ENCODE results near the gene PHTF1.
A peak's percentile ranks its signal among the peaks of the same experiment; 100 is the strongest.

Gene PHTF1

DNA sequence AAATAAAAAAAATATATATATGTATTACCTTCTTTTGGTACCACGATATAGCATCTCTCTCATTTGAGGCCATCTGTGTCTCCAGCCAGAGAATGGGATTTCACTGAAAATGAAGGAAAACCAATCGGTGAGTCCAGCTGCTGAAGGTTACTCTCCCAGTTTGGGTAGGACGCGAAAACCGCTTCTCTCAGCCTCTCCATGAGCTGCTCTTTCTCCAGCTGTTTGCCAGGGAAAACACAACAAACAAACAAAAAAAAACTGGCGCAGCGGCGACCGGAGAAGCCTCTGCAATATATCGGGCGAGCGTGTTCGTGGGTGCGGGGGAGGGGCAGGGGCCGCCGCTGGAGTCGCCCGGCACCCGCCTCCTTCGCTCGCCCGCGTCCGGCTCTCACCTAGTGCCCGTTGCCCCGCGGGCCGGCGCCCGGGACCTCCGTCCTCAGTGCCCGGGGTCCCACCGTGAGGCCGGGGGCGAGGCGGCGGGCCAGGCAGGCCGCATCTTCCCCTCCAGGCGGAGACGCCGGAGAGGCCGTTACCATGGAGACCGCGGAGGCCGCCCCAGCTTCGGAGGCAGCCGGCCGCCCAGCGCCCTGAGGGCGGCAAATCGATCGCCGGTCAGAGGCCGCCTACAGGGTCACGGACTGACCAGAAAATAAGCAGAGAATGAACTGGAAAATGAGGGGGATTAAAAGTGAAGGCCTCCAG, 504 bp downstream of the PHTF1 start:
- TF ChIP-seq, protein P1, sequence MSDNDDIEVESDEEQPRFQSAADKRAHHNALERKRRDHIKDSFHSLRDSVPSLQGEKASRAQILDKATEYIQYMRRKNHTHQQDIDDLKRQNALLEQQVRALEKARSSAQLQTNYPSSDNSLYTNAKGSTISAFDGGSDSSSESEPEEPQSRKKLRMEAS (IDR thresholded peaks at IDR 0.05), result peak; percentile 13; the same call in 1 of the 2 replicates
- TF ChIP-seq RAD21 (IDR thresholded peaks at IDR 0.05; ENCODE audit: low read depth), result no peak

- no peak for TF ChIP-seq YY1 (IDR thresholded peaks at IDR 0.05; ENCODE audit: low read depth)
Measured at GRCh38 chr1:113756461-113756860, 2.8 kb downstream of the PHTF1 start.

GRCh38 chr1:113751516-113751915, 7.8 kb downstream of the PHTF1 start:
- TF ChIP-seq EP300 (IDR thresholded peaks at IDR 0.05; ENCODE audit: borderline replicate concordance), result no peak
- TF ChIP-seq TAF1 (IDR thresholded peaks at IDR 0.05; ENCODE audit: low read depth), result no peak
- no peak for TF ChIP-seq NFIC (IDR thresholded peaks at IDR 0.05)

- TF ChIP-seq, protein P2, sequence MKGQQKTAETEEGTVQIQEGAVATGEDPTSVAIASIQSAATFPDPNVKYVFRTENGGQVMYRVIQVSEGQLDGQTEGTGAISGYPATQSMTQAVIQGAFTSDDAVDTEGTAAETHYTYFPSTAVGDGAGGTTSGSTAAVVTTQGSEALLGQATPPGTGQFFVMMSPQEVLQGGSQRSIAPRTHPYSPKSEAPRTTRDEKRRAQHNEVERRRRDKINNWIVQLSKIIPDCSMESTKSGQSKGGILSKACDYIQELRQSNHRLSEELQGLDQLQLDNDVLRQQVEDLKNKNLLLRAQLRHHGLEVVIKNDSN (IDR thresholded peaks at IDR 0.05), result no peak
- TF ChIP-seq YY1 (IDR thresholded peaks at IDR 0.05; ENCODE audit: low read depth) (no peak), ZBTB7A (IDR thresholded peaks at IDR 0.05; ENCODE audit: low read depth) (no peak), RAD21 (IDR thresholded peaks at IDR 0.05; ENCODE audit: low read depth) (no peak), REST (IDR thresholded peaks at IDR 0.05; ENCODE audit: low read depth) (no peak), EP300 (IDR thresholded peaks at IDR 0.05; ENCODE audit: borderline replicate concordance) (no peak), CREB1 (IDR thresholded peaks at IDR 0.05; ENCODE audit: low read depth) (no peak), TEAD4 (IDR thresholded peaks at IDR 0.05) (no peak), TAF1 (IDR thresholded peaks at IDR 0.05; ENCODE audit: low read depth) (no peak), FOXM1 (IDR thresholded peaks at IDR 0.05; ENCODE audit: borderline replicate concordance, low read depth) (no peak), TCF12 (IDR thresholded peaks at IDR 0.05; ENCODE audit: low read depth) (no peak)
- TF ChIP-seq, protein P1 (IDR thresholded peaks at IDR 0.05), result no peak
Measured at GRCh38 chr1:113751114-113751513, 8.2 kb downstream of the PHTF1 start.

- TF ChIP-seq FOXM1 (IDR thresholded peaks at IDR 0.05; ENCODE audit: borderline replicate concordance, low read depth), result no peak
- TF ChIP-seq TAF1 (IDR thresholded peaks at IDR 0.05; ENCODE audit: low read depth), result no peak
- no peak for TF ChIP-seq CREB1 (IDR thresholded peaks at IDR 0.05; ENCODE audit: low read depth)
- TF ChIP-seq TCF12 (IDR thresholded peaks at IDR 0.05; ENCODE audit: low read depth), result no peak
- TF ChIP-seq EGR1 (IDR thresholded peaks at IDR 0.05), result no peak
- TF ChIP-seq, protein P1 (IDR thresholded peaks at IDR 0.05), result no peak
- TF ChIP-seq, protein P2 (IDR thresholded peaks at IDR 0.05), result no peak
- TF ChIP-seq REST (IDR thresholded peaks at IDR 0.05; ENCODE audit: low read depth), result no peak
- TF ChIP-seq YY1 (IDR thresholded peaks at IDR 0.05; ENCODE audit: low read depth), result no peak
- no peak for TF ChIP-seq ZBTB7A (IDR thresholded peaks at IDR 0.05; ENCODE audit: low read depth)
- TF ChIP-seq EP300 (IDR thresholded peaks at IDR 0.05; ENCODE audit: borderline replicate concordance), result no peak
- no peak for TF ChIP-seq TEAD4 (IDR thresholded peaks at IDR 0.05)
- no peak for TF ChIP-seq RAD21 (IDR thresholded peaks at IDR 0.05; ENCODE audit: low read depth)
- TF ChIP-seq CEBPB (IDR thresholded peaks at IDR 0.05), result no peak
- TF ChIP-seq NFIC (IDR thresholded peaks at IDR 0.05), result no peak
Measured at GRCh38 chr1:113749402-113749801, 9.9 kb downstream of the PHTF1 start.

DNA sequence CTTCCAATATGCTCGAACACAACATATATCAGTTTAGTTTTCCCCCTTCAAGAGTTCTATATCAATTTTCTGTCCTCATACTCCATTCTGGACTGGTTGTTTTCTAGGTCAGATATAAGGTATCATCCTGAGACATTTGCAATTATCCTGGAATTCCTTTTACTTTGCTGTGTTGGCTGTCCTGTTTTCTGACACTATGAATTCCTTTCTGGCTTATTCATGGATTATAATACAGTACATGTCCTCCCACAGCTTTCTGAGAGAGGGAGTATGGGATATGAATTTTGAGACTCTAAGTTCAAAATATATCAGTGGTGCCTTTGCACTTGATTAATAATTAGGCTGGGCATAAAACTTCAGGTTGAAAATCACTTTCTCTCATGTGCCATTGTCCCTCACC, 11.9 kb downstream of the PHTF1 start:
- TF ChIP-seq, protein P2 (IDR thresholded peaks at IDR 0.05), result no peak
- TF ChIP-seq EGR1 (IDR thresholded peaks at IDR 0.05), result no peak
- TF ChIP-seq ZBTB7A (IDR thresholded peaks at IDR 0.05; ENCODE audit: low read depth), result no peak
- TF ChIP-seq CREB1 (IDR thresholded peaks at IDR 0.05; ENCODE audit: low read depth), result no peak
- no peak for TF ChIP-seq EP300 (IDR thresholded peaks at IDR 0.05; ENCODE audit: borderline replicate concordance)
